ENCODE data around the gene FAM117B. TPM values are rescaled to one million over a fixed set of nuclear protein-coding genes. Genes with fewer than 3 reads are reported as not detected.

FAM117B gene
- total RNA-seq, 2 experiments from 2014 or later, result 4.2 to 18.4 TPM

DNA sequence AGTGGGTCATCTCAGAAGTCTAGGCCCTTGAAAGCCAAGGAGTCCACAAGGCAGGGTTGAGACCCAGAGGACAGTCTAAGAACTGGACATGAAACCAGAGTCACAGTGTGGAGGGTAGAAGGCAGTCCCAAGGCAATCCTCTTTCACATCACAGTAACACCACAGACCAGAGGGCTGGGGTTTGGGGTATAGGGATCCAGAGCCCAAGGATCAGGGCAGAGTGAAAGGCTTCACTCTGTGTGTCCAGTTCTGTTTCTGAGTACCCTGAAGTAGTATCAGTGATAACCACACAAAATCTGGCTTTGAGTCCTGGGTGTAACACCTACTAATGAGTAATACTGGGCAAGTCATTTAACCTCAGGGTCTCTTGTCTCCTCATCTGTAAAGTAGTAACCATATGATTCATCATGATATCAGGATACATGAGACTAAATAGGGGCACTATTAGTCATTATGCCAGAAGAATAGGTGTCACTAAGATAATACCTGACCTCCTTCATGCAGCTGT, 145.8 kb downstream of the FAM117B start:
- Histone ChIP-seq H3K9me2 (ENCODE audit: insufficient read depth, low read length) (no peaks in the 10 kb centered on the region), H3K27ac (ENCODE audit: low read depth, low read length, poor library complexity, severe bottlenecking) (no peak overlapping the region), H3K4me2 (ENCODE audit: low read length) (no peak overlapping the region), H3K79me2 (ENCODE audit: insufficient read depth, low read depth, low read length) (no peaks in the 10 kb centered on the region), H3K36me3 (ENCODE audit: insufficient read depth, low read length) (peaks cover 4% of the 10 kb centered on the region; the same call in 1 of the 2 replicates), H3K4me3 (ENCODE audit: low read depth, low read length, poor library complexity, severe bottlenecking) (no peak overlapping the region), H4K20me1 (ENCODE audit: insufficient read depth, low read length) (no peaks in the 10 kb centered on the region), H2AFZ (ENCODE audit: low read length) (no peak overlapping the region), H3K4me1 (ENCODE audit: insufficient read depth, low read length, poor library complexity, severe bottlenecking) (no peaks in the 10 kb centered on the region), H3K9me3 (ENCODE audit: low read length) (no peaks in the 10 kb centered on the region)
- BruUV-seq (replicated peaks), result no TSS peak
- intact Hi-C loops (cut with micrococcal nuclease; ENCODE audit: unreplicated experiment), result no loop called here
- POLR2A ChIA-PET, result no interaction called here
- TF ChIP-seq CTCF (conservative IDR thresholded peaks at IDR 0.05; ENCODE audit: low read length) (no peak), EZH2phosphoT487 (IDR thresholded peaks at IDR 0.05; ENCODE audit: borderline replicate concordance, low read depth, low read length) (no peak)
- DNase-seq (ENCODE audit: low spot score), result no peak
- CTCF ChIA-PET (ENCODE audit: unreplicated experiment), result no interaction called here

- ChIA-PET POLR2A (interaction anchor here (0.6 kb wide), 1 partner anchor 211 kb away, joined by 3 read pairs; no protein-coding TSS in a partner anchor), CTCF (ENCODE audit: unreplicated experiment) (no interaction called here)
- H3K36me3 ChIP-seq (ENCODE audit: insufficient read depth, low read length), result peaks cover 4% of the 10 kb centered on the region; the same call in 1 of the 2 replicates
- no peaks in the 10 kb centered on the region for H3K9me2 ChIP-seq (ENCODE audit: insufficient read depth, low read length)
- no peak overlapping the region for H3K4me2 ChIP-seq (ENCODE audit: low read length)
- TF ChIP-seq EZH2phosphoT487 (IDR thresholded peaks at IDR 0.05; ENCODE audit: borderline replicate concordance, low read depth, low read length), result no peak
- TF ChIP-seq CTCF (conservative IDR thresholded peaks at IDR 0.05; ENCODE audit: low read length), result no peak
- H3K27ac ChIP-seq (ENCODE audit: low read depth, low read length, poor library complexity, severe bottlenecking), result no peak overlapping the region
- no TSS peak for BruUV-seq (replicated peaks)
- H3K4me3 ChIP-seq (ENCODE audit: low read depth, low read length, poor library complexity, severe bottlenecking), result no peak overlapping the region
- H3K9me3 ChIP-seq (ENCODE audit: low read length), result no peaks in the 10 kb centered on the region
- H3K79me2 ChIP-seq (ENCODE audit: insufficient read depth, low read depth, low read length), result no peaks in the 10 kb centered on the region
- no peak overlapping the region for H2AFZ ChIP-seq (ENCODE audit: low read length)
- no peaks in the 10 kb centered on the region for H3K4me1 ChIP-seq (ENCODE audit: insufficient read depth, low read length, poor library complexity, severe bottlenecking)
- no peaks in the 10 kb centered on the region for H4K20me1 ChIP-seq (ENCODE audit: insufficient read depth, low read length)
- DNase-seq (ENCODE audit: low spot score), result no peak
- intact Hi-C loops (cut with micrococcal nuclease; ENCODE audit: unreplicated experiment), result no loop called here
These were observed 148.3 kb downstream of the FAM117B start for GRCh38 chr2:202782940-202783558.

- H3K79me2 ChIP-seq (ENCODE audit: insufficient read depth, low read depth, low read length), result no peaks in the 10 kb centered on the region
- no TSS peak for BruUV-seq (replicated peaks)
- no peaks in the 10 kb centered on the region for H4K20me1 ChIP-seq (ENCODE audit: insufficient read depth, low read length)
- intact Hi-C loops (cut with micrococcal nuclease; ENCODE audit: unreplicated experiment), result no loop called here
- POLR2A ChIA-PET, result interaction anchor here (0.6 to 1.1 kb wide), 2 partner anchors 117 to 483 kb away, joined by 3 read pairs; no protein-coding TSS in a partner anchor
- H2AFZ ChIP-seq (ENCODE audit: low read length), result no peak overlapping the region
- H3K9me3 ChIP-seq (ENCODE audit: low read length), result no peaks in the 10 kb centered on the region
- H3K9me2 ChIP-seq (ENCODE audit: insufficient read depth, low read length), result no peaks in the 10 kb centered on the region
- CTCF ChIA-PET (ENCODE audit: unreplicated experiment), result no interaction called here
- no peak overlapping the region for H3K27ac ChIP-seq (ENCODE audit: low read depth, low read length, poor library complexity, severe bottlenecking)
- no peaks in the 10 kb centered on the region for H3K36me3 ChIP-seq (ENCODE audit: insufficient read depth, low read length)
- no peak for DNase-seq (ENCODE audit: low spot score)
- H3K4me3 ChIP-seq (ENCODE audit: low read depth, low read length, poor library complexity, severe bottlenecking), result no peak overlapping the region
- H3K4me1 ChIP-seq (ENCODE audit: insufficient read depth, low read length, poor library complexity, severe bottlenecking), result no peaks in the 10 kb centered on the region
- no peak overlapping the region for H3K4me2 ChIP-seq (ENCODE audit: low read length)
- TF ChIP-seq CTCF (conservative IDR thresholded peaks at IDR 0.05; ENCODE audit: low read length) (no peak), EZH2phosphoT487 (IDR thresholded peaks at IDR 0.05; ENCODE audit: borderline replicate concordance, low read depth, low read length) (no peak)
These were observed 152.1 kb downstream of the FAM117B start for GRCh38 chr2:202786842-202787241.

All from OCI-LY7 (cell line).